ENCODE data around the gene ADORA1. TPM values are rescaled to one million over a fixed set of nuclear protein-coding genes. Genes with fewer than 3 reads are reported as not detected.

Gene ADORA1
- total and polyA plus RNA-seq, 8 donors: 1.6 to 18.7 (median 9.3) TPM

DNA sequence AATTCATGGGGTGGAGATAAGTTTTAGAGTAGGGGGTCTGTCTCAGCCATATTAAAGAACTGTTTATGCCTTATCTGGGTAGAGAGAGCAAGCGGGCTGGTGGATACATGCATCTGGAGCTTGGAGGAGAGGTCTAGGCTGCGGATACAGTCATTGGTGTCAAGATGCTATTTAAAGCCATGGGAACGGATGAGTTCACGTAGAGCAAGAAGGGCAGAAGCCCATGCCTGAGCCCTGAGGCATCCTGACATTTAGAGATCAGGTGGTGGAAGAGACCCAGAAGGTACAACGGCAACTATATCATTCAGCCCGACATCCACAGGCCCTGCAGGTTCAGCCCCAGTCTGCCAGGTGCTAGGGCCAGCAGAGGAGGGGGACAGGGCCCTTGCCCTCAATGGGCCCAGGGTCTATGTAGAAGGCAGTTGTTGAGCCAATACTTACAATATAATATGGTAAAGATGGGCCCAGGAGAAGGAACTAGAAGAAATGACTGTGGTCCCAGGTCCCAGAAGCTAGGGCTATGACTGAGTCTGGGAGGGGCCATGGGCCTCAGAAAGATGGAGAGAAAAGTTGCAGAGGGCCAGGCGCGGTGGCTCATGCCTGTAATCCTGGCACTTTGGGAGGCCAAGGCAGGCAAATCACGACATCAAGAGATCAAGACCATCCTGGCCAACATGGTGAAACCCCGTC lies 74.1 kb downstream of the ADORA1 start:
- peaks cover 9 to 48% of the 10 kb centered on the region in 2 donors for H3K4me1 ChIP-seq
- intact Hi-C loops (cut with DNase I): no loop called here
- no peak overlapping the region for H3K4me3 ChIP-seq
- DNase-seq (no peak), ATAC-seq (no peak)
- H3K36me3 ChIP-seq: no peaks in the 10 kb centered on the region
- TF ChIP-seq, protein P1, sequence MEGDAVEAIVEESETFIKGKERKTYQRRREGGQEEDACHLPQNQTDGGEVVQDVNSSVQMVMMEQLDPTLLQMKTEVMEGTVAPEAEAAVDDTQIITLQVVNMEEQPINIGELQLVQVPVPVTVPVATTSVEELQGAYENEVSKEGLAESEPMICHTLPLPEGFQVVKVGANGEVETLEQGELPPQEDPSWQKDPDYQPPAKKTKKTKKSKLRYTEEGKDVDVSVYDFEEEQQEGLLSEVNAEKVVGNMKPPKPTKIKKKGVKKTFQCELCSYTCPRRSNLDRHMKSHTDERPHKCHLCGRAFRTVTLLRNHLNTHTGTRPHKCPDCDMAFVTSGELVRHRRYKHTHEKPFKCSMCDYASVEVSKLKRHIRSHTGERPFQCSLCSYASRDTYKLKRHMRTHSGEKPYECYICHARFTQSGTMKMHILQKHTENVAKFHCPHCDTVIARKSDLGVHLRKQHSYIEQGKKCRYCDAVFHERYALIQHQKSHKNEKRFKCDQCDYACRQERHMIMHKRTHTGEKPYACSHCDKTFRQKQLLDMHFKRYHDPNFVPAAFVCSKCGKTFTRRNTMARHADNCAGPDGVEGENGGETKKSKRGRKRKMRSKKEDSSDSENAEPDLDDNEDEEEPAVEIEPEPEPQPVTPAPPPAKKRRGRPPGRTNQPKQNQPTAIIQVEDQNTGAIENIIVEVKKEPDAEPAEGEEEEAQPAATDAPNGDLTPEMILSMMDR (IDR thresholded peaks at IDR 0.05): no peak
- H3K27ac ChIP-seq: peak overlapping the region; percentile 61 to 68
- H3K9me3 ChIP-seq: no peaks in the 10 kb centered on the region
- no peaks in the 10 kb centered on the region for H3K27me3 ChIP-seq

DNA sequence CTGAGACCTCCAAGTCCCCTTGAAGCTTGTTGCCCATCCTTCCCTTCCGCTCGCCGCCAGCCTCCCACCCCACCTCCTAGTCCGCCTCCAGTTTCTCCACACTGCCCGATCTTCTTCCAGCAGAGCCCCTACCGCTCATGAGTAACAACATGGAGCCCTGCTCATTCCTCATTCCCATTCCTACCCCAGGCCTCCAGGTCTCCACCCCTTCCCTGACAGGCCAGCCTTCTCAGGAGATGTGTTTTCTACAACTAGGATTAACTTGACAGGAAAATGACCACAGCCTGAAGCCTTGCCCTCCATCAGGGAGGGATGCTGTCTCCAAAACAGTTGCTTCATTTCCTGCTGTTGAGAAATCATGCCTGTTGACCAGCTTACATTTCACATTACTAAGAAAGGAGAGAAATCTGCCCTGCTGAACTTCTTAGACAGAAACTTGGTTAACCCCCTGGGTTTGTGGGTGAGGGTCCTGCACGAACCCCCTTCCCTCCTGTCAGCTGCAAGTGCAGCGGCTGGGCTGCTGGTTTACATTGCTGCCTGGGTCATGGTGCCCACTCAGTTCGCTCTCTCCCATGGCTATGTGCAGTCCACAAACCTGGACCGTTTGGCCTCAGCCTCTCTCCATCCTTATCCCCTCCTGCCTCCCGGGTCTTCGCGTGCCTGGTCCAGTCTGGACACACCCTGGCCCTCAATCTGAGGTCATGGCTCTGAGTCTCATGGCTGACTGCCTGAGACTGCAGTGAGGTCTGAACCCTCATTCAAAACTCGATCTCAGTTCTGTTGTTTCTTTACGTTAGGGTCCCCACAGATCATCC lies 75.1 kb downstream of the ADORA1 start:
- H3K36me3 ChIP-seq: no peaks in the 10 kb centered on the region
- TF ChIP-seq, protein P1 (IDR thresholded peaks at IDR 0.05): no peak
- intact Hi-C loops (cut with DNase I): no loop called here
- ATAC-seq (peak; percentile 64), DNase-seq (peak in 3 of 4 donors; percentile 63 to 84 (median 67))
- H3K9me3 ChIP-seq: no peaks in the 10 kb centered on the region
- peak overlapping the region; percentile 61 to 68 for H3K27ac ChIP-seq
- H3K27me3 ChIP-seq: no peaks in the 10 kb centered on the region
- peaks cover 9 to 47% of the 10 kb centered on the region in 2 donors for H3K4me1 ChIP-seq
- H3K4me3 ChIP-seq: no peak overlapping the region

DNA sequence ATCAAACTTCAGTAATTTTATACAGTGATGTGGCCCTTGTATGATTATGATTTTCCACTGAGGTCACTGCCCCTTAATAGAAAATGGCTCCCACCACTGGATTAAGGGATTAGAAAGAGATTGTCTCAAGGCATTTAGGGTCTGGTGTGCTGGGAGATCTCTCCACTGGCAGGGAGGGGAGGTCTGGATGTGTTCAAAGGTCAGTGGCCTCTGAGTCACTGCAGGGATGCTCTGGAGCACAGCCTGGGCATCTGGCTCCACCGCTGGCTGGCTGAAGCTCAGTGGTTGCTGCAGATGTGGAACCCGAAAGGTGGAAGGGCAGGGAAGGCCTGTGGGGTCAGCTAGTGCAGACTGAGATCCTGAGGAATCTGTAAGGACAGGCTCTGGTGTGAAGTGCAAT lies 77.2 kb downstream of the ADORA1 start:
- peaks cover 3 to 36% of the 10 kb centered on the region in 2 donors for H3K4me1 ChIP-seq
- no peak overlapping the region for H3K27ac ChIP-seq
- intact Hi-C loops (cut with DNase I): no loop called here
- TF ChIP-seq, protein P1 (IDR thresholded peaks at IDR 0.05): no peak
- no peak overlapping the region for H3K4me3 ChIP-seq
- H3K27me3 ChIP-seq: no peaks in the 10 kb centered on the region
- H3K36me3 ChIP-seq: no peaks in the 10 kb centered on the region
- no peaks in the 10 kb centered on the region for H3K9me3 ChIP-seq
- ATAC-seq (no peak), DNase-seq (no peak)

DNA sequence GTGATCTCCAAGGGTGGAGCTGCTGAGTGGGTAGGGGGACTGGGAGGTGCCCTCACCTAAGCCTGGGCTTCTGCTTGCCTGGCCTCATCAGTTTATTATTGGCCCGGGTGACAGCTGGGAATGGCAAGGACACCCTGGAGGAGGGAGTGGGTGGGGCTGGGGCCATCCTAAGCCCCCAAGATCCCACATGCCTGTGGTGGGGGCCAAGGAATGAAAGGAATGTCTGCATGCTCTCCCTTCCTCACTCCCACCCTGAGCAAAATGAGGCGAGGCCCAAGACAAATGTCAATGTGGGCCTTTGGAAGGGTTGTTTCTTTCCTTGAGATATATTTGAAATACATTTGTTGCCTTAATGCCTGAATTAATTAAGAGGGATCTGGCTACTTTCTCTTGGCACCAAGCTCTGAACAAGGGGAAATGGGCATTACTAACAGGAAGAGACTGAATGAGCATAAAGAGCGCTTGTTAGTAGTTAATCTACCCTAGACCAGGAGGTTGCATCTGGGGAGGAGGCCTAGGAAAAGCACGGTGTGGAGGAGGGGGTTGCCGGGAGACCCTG lies 78.7 kb downstream of the ADORA1 start:
- intact Hi-C loops (cut with DNase I): no loop called here
- ATAC-seq (no peak), DNase-seq (no peak)
- H3K27me3 ChIP-seq: no peaks in the 10 kb centered on the region
- H3K4me3 ChIP-seq: no peak overlapping the region
- no peaks in the 10 kb centered on the region for H3K9me3 ChIP-seq
- no peaks in the 10 kb centered on the region for H3K36me3 ChIP-seq
- H3K4me1 ChIP-seq: peaks cover 0 to 22% of the 10 kb centered on the region in 2 donors
- H3K27ac ChIP-seq: no peak overlapping the region
- TF ChIP-seq, protein P1 (IDR thresholded peaks at IDR 0.05): no peak

DNA sequence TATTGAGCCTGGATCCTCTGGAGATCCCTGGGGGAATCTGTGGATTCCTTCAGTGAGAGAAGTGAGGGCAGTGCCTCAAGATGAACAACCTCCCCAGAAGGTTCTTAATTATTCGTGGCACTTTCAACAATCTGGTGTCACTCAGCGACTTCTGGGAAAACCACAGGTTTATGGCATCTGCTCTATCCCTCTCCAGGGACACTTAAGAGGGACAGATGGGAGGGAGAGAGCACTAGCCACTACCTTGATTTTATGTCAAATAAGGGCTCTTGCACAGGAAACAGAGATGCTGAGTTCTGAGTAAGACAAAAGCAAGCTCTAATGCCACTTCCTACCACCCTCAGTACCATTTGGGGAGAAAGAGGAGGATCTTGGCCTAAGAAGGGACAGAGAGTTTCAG lies 80.2 kb downstream of the ADORA1 start:
- TF ChIP-seq, protein P1 (IDR thresholded peaks at IDR 0.05): no peak
- Histone ChIP-seq H3K4me1 (peaks cover 0 to 7% of the 10 kb centered on the region in 2 donors), H3K4me3 (no peak overlapping the region), H3K9me3 (no peaks in the 10 kb centered on the region), H3K36me3 (no peaks in the 10 kb centered on the region), H3K27me3 (no peaks in the 10 kb centered on the region), H3K27ac (no peak overlapping the region)
- intact Hi-C loops (cut with DNase I): no loop called here
- no peak for ATAC-seq
- no peak for DNase-seq

All from left lung (tissue), 10 donors.